NCI-H460 (cell line): ENCODE results near the gene BOLA1. TPM values are rescaled to one million over a fixed set of nuclear protein-coding genes. Genes with fewer than 3 reads are reported as not detected.
A peak's percentile ranks its signal among the peaks of the same experiment; 100 is the strongest.
"Not testable (repeated sequence)": the region's sequence is repeated elsewhere in the genome, so short reads cannot be mapped to it uniquely, and the experiment has no call there.

Experiments
- DNase-seq: peaks from one replicate; pipeline ENCODE4 v3.0.0-alpha.2; 2016; ENCODE audit warnings: low read depth; ENCODE audit errors: extremely low read depth
- total RNA-seq: library from RNA; depleted of rRNA; stranded (reverse); fragments of >200 nt; shearing (Covaris generic); gene quantifications from 2 replicates; pipeline ENCODE4 v1.2.3, GENCODE V29; 2014

Gene BOLA1
- total RNA-seq, 1 experiment from 2014 or later = 24.9 TPM

- peak; percentile 100 for DNase-seq
These were observed 12.8 kb upstream of the BOLA1 start for GRCh38 chr1:149886396-149887195.

- not testable (repeated sequence) for DNase-seq
These were observed 12.2 kb upstream of the BOLA1 start for GRCh38 chr1:149887196-149887455.

GRCh38 chr1:149887456-149888246 lies 11.7 kb upstream of the BOLA1 start:
- peak; percentile 100 for DNase-seq

- peak; percentile 94 for DNase-seq
These were observed 10.9 kb upstream of the BOLA1 start for GRCh38 chr1:149888247-149888998.

GRCh38 chr1:149888999-149889289 lies 10.4 kb upstream of the BOLA1 start:
- DNase-seq = peak; percentile 22

GRCh38 chr1:149896575-149896974 lies 2.8 kb upstream of the BOLA1 start:
- DNase-seq = no peak

- no peak for DNase-seq
These were observed 4.6 kb downstream of the BOLA1 start for GRCh38 chr1:149903836-149904491.

GRCh38 chr1:149906570-149907075 lies 7.3 kb downstream of the BOLA1 start:
- DNase-seq = no peak

- DNase-seq = no peak
These were observed 15.2 kb downstream of the BOLA1 start for GRCh38 chr1:149914545-149914944.

GRCh38 chr1:149915429-149916192 lies 16.2 kb downstream of the BOLA1 start:
- no peak for DNase-seq

GRCh38 chr1:149916193-149916897 lies 17.0 kb downstream of the BOLA1 start:
- DNase-seq = no peak

- DNase-seq = no peak
These were observed 17.5 kb downstream of the BOLA1 start for GRCh38 chr1:149916898-149917252.

- no peak for DNase-seq
These were observed 18.3 kb downstream of the BOLA1 start, which contains the start of gene SV2A for GRCh38 chr1:149917571-149918144. TSS of gene SV2A (minus strand) at chr1:149917844. CDS start at chr1:149913840, 4,004 bp downstream.

- DNase-seq = no peak
These were observed 24.3 kb downstream of the BOLA1 start for GRCh38 chr1:149923626-149924025.

- no peak for DNase-seq
These were observed 26.0 kb downstream of the BOLA1 start for GRCh38 chr1:149925345-149925744.

- no peak for DNase-seq
These were observed 26.4 kb downstream of the BOLA1 start for GRCh38 chr1:149925751-149926150.

GRCh38 chr1:149926296-149926695 lies 26.9 kb downstream of the BOLA1 start:
- DNase-seq = no peak

- no peak for DNase-seq
These were observed 27.7 kb downstream of the BOLA1 start for GRCh38 chr1:149927056-149927562.
